COR-L47 (cell line): ENCODE data around the gene AHCYL2.
"Not testable (repeated sequence)": the region's sequence is repeated elsewhere in the genome, so short reads cannot be mapped to it uniquely, and the experiment has no call there.

Source experiments
- DNase-seq: peaks from one replicate; lab custom pipeline; 2025; lab: John Stamatoyannopoulos, UW

The AHCYL2 gene

DNA sequence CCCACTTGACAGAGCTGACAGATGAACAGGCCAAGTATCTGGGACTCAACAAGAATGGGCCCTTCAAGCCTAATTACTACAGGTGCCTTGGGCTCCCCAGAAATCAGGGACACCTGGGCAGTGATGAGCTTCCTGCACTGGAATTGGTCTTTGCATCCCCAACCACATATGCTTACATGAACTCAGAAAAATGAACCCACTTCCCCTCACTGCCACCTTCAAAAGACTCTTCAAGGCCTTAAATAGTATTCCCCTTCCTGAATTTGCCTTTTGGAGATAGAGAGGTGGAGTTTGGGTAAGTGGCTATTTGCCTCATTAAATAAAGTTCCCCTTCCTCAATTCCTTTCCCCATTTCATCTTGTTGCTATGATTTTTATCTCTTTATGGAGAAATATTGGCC is 201.7 kb downstream of the AHCYL2 start:
- no peak for DNase-seq

- no peak for DNase-seq
Observed at GRCh38 chr7:129427526-129428045, 202.8 kb downstream of the AHCYL2 start.

- no peak for DNase-seq
Observed at GRCh38 chr7:129431911-129432643, 207.2 kb downstream of the AHCYL2 start.

GRCh38 chr7:129433847-129434674 is 209.2 kb downstream of the AHCYL2 start, which contains the start of gene STRIP2:
TSS of gene STRIP2 (plus strand) at chr7:129434432. CDS start at chr7:129434473, 41 bp downstream.
- peak; percentile 83 for DNase-seq

DNA sequence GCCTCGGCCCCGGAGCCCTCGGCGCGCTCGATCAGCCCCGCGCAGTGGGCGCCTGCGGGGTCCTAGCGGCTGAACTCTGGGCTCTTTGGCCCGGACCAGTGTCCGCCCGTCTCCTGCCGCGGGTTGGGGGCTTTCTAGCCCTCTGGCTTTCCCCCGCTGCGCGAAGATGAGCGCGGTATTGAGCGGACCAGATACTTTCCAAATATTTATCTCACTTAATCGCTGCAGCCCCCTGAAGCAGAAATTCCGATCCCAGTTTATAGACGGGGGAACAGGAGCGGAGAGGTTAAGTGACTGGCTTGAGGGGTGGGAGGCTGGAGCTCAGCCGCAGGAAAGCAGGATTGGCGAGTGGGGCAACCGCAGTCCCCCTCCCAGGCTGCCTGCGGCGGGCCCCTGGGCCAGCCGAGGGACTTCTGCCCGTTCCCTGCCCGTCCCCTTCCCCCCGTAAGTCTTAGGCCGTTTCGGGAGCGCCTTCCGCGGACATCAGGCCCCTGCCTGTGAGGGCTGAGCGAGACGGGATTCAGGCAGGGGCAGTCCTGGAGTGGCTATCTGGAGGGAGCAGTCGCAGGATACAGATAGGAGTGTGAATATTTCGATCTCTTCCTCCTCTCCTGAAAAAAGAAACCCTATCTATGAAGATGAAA is 210.0 kb downstream of the AHCYL2 start:
- DNase-seq = peak; percentile 4

DNA sequence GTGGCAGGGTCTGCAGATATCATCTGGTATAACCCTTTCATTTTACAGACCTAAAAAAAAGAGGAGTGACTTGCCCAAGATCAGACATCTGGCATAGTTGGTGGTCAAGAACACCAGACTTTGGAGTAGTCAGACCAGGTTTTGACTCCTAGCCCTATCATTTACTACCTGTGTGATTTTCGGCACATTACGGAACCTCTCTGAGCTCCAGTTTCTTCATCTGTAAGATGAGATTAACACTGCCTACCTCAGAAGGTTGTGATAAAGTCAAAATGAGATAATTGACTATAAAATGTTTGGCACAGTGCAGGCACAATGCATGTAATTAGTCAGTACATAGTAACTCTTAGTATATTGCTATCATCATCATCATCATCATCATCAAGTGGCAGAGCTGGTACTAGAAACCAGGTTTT is 210.6 kb downstream of the AHCYL2 start:
- DNase-seq = no peak

- peak; percentile 5 for DNase-seq
Observed at GRCh38 chr7:129436335-129436923, 211.6 kb downstream of the AHCYL2 start.

DNA sequence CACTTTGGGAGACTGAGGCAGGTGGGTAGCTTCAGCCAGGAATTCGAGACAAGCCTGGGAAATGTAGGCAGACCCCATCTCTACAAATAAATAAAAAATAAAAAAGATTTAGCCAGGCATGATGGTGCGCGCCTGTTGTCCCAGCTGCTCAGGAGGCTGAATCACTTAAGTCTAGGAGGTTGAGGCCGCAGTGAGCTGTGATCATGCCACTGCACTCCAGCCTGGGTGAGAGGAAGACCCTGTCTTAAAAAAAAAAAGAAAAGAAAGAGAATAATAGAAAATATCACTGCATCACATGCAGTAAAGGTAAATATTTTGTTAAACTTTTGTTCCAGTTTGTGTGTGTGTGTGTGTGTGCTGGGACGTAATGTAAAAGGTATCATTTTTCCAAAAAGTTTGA is 212.4 kb downstream of the AHCYL2 start:
- no peak for DNase-seq

DNA sequence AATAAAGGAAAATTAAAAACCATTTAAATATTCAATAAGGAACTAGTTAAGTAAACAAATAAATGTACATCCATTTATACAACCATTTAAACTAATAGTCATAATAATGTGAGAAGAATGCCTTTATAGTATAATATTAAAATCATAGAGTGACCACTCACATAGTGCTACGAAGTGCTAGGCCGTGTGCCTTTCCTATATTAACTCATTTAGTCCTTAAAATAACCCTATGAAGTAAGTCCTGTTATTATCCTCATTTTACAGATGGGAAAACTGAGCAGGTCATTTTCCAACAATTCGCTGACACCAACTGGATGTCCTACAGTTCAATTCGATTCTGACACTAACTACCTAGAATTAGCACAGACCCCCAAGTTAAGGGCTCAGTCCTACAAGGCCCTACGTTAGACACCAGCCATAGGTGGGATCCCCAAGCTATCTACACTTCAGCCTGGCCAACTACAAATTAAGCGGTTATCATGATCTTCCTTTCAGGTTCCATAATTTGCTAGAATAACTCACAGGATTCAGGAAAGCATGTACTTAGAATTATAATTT is 213.5 kb downstream of the AHCYL2 start:
- DNase-seq = no peak

GRCh38 chr7:129438839-129439651 is 214.2 kb downstream of the AHCYL2 start:
- DNase-seq = no peak

- DNase-seq = no peak
Observed at GRCh38 chr7:129439963-129440625, 215.3 kb downstream of the AHCYL2 start.

GRCh38 chr7:129443612-129444011 is 218.8 kb downstream of the AHCYL2 start:
- DNase-seq = no peak

GRCh38 chr7:129444776-129445175 is 219.9 kb downstream of the AHCYL2 start:
- DNase-seq = not testable (repeated sequence)

DNA sequence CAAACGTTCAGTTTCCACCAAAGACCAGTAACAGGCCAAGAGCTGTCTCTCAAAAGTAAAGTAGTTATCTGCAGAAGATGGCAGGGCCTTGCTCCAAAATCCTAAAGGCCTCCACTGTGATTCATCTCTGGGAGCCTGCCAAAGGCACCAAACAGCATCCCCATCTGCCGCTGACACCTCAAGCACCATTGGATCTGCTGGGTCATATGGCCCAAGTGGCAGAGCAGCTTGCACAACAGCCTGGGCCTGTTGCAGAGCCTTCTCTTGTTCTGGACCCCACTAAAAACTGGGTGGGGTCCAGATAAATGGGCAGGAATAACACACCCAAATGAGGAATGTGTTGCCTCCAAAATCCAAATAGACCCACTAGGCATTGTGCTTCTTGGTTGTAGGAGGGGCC is 222.1 kb downstream of the AHCYL2 start:
- not testable (repeated sequence) for DNase-seq

DNA sequence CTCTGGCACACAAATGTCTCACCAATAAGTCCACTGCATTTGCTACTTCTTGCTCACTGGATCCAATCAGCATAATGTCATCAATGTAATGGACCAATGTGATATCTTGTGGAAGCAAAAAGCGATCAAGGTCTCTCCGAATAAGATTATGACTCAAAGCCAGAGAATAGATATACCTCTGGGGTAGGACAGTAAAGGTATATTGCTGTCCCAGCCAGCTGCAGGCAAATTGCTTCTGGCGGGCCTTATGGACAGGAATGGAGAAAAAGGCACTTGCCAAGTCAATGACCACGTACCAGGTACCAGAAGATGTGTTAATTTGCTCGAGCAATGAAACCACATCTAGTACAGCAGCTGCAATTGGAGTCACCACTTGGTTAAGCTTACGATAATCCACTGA is 222.6 kb downstream of the AHCYL2 start:
- not testable (repeated sequence) for DNase-seq

- DNase-seq = not testable (repeated sequence)
Observed at GRCh38 chr7:129448608-129449007, 223.8 kb downstream of the AHCYL2 start.

GRCh38 chr7:129450295-129450694 is 225.5 kb downstream of the AHCYL2 start:
- DNase-seq = no peak

GRCh38 chr7:129452589-129453231 is 227.9 kb downstream of the AHCYL2 start:
- DNase-seq = no peak

- DNase-seq = no peak
Observed at GRCh38 chr7:129453510-129454248, 228.8 kb downstream of the AHCYL2 start.
